GM18873 (cell line): ENCODE data around the gene TOX3.

Experiments used
- ATAC-seq: cut with Tn5 transposase; IDR thresholded peaks from one replicate; pipeline ENCODE4 v1.9.1; 2021; ENCODE audit warnings: mild to moderate bottlenecking, moderate library complexity, moderate number of reproducible peaks; ENCODE audit not compliant: unreplicated experiment, low FRiP score

The TOX3 gene

DNA sequence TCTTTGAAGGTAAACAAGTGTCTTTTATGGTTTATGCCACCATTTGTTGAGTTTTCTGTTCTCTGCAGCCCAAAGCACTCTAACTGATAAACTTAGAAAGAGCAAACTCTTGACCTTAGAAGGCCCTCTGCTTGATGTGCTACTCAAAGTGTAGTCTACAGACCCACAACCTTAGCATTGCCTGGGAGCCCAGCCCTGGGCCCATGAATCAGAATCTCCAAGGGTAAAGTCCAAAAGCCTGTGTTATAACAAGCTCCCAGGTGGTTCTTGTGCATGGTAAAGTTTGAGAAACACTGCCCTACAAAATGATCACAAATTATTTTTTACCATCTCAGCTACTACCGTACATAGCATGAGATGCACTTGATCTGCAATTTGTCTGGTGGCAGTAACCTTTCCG is 6.0 kb downstream of the TOX3 start:
- ATAC-seq = no peak

DNA sequence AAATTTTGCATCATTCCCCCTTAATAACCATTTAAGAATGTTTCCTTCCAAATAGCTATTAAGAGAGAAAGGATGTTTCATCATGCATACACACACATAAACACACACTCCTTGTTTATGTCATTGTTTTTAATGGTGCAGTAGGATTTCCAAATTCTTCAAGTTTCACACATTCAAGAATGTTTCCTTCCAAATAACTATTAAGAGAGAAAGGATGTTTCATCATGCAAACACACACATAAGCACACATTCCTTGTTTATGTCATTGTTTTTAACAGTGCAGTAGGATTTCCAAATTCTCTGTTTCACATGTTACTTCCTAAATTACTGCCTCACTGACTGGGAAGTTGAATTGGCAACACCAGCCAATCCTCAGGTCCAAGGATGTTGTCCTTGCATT is 7.8 kb downstream of the TOX3 start:
- no peak for ATAC-seq

DNA sequence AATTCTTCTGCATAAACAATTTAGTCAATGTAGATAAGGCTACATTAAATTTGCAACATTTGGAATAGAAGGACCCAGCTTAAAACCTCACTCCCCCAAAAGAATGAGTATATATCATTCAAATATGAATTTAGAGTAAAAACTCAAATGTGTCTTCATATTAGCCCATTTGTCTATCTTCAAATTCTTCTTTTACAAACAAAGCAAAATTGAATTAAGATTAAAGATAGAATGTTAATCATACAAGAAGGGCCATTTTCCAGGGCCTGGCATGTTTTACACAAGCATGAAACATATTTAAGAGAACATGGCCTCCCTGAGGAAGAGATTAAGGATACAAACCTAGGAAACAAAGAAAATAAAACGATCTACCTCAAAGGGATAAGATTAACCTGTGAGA is 8.4 kb downstream of the TOX3 start:
- ATAC-seq = no peak

DNA sequence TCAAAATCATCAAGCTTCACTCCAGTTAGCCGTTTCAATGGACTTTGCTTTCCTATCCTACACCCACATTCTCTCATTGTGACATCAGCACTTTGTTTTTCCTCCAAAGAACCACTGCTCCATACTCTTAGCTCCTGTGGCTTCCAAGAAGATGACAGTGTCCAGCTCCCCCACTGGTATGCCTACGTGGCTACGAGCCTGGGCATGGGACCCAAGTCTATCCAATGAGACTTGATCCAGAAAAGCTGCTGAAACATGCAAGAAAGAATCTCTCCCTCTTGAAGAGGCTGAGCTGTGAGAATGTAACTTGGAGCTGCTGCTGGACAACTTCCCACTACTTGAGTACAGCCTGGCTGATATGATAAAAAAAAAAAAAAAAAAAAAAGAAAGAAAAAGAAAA is 9.4 kb downstream of the TOX3 start:
- no peak for ATAC-seq

DNA sequence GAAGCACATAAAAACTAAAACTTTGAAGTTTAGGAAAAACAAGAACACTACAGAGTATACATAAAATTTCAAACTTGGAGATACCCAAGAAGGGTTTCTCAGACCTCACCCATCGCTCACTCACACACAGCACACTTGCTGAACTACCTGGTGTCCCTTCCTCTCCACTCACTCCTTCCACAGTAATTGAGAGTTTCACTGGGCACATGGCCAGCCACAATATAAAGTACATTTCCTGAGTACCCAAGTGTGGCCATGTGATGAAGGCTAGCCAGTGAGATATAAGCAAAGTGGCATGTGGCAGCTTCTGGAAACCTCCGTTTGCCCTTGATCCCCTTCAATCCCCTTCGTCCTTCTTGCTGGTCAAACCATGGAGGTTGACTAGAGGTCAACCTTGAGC is 11.9 kb downstream of the TOX3 start:
- no peak for ATAC-seq

DNA sequence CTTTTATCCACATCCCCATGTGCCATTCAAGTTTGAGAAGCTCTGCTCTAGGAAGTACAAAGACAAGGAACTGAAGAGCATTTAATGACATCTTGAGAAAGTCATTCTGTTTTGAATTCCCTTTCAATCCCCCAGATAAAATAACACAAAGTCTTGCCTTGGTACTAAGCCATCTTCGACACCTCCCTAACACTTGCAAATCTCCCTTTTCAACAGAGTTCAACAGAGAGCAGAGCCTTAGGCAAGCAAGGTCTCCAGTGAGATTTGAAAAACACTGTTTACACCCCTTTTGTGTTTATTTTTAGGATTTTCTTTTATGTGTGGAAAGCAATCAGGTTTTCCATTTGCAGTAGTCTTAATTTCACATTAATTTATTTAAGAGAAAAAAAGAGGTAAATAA is 13.6 kb downstream of the TOX3 start:
- ATAC-seq = no peak

DNA sequence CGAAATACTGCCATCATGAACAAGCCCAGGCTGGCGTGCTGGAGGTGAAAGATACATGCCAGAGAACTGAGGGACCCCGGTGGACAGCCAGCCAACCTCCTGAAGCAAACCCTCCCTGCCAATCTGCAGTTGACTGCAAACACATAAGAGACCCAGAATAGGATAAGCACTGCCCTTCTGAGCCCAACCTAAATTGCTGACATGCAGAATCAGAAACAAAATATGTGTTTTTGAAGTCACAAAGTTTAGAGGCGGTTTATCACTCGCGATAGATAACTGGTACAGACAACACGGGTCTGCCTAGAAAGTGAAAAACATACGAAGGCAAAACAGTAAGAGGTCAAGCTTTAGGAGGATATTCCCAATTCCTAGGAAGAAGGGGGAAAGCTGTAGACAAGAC is 14.6 kb downstream of the TOX3 start:
- ATAC-seq = no peak

DNA sequence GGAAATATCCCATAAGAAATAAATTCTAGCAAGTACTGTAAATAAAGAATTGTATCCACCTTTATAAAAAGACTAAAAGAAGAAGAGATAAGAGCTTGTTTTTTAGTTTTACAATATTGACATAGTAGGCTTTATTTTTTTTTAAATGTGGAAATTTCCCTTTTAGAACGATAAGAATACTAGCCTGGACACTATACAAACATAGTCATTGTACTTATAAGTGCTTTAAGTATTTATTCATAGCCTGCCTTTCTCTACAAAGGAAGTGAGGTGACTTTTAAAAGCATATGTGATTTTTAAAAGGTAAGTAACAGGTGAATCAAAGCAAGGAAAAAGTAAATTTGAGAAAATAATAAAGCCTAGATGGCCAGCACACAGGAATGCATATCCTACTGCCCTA is 17.7 kb downstream of the TOX3 start:
- ATAC-seq = no peak

DNA sequence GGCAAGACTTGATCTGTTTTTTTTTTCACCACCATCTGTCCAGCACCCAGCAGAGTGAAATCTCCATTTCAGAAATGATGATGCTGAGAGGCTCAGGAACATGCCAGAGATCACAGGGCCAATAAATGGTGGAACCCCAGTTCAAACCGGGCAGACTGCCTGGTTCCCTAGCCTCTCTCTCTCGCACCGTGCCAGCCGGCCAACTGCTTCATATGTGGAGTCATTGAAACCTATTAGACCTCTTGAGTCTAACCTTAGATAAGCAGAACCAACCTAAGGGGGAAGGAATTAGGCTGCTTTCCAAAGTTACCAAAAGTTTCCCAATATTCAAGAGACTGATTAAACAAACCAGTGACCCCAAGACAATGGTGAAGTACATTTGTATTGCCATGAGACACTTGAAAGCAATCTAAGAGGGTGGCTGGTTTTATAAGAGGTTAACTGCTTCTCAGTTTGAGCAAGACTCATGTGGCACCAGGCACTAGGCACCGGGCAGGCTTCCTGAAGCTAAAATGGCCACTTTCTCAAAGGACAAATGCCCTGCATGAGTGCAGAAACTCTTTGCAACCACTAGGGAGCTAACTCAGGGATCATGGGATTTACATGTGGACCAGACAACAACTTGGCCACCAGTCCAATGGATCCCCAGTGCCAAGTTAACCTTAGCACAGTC is 18.4 kb downstream of the TOX3 start:
- ATAC-seq = no peak

DNA sequence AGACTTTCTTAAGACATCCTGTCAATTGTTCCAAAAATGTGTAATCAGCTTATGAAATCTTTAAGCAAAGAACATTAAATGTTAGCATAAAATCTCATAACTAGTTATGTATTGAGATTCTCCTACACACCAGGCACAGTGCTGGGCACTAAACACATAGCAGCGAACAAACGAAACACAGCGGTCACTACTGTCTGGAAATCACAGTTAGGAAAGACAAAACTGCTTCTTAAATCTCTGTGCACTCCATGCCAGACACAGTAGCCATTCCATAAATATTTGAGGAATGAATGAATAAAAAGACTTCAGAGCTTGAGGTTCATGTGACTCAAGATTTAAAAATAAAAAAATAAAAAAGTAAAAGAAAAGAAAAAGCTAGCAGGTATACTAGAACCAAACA is 20.1 kb downstream of the TOX3 start:
- ATAC-seq = no peak

DNA sequence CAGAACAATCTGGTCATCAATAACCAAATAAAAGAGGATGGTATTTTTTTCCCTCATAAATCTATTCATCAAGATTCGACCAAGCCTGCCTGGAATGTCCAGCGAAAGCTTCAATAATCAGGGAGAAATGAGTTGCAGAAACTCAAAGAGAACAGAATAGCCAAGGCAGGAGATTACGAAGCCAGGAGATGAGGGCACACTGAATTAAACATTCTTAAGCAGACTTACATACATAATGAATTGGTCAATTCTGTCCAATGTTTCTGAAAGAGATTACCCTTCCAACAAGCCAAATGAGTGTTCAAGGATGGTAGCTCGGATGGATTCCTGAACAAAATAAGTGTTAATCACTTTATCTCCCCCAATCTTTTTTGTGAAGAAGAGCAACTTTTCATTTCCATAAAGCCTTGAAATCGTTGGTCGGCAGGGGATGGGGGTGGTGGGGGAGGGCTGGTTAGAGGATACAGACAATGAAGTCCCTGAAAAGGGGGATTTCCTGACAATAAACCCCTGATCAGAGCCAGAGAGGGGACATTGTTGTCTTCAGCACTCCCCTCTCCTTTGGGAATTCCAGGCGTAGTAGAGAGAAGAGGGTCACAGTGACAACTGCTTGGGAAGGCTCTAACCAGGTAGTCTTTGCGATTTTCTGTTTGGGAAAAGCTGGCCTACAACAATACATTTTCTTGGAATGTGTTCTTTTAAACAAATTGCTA is 20.7 kb downstream of the TOX3 start:
- no peak for ATAC-seq

DNA sequence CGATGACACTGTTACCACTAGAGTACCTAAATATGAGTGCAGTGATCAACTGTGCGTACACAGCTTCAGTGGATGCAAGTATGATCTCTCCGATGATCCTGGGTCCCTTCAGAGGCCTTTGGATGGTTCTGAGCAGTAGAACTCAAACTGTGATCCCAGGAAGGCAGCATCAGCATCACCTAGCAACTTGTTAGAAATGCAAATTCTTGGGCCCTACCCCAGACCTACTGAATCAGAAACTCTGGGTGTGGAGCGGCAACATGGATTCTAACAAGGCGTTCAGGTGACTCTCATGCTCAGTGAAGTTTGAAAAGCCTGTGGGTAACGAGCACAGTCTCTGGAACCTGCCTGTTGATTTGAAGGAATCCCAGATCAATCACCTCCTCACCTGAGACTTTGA is 25.4 kb downstream of the TOX3 start:
- ATAC-seq = no peak

DNA sequence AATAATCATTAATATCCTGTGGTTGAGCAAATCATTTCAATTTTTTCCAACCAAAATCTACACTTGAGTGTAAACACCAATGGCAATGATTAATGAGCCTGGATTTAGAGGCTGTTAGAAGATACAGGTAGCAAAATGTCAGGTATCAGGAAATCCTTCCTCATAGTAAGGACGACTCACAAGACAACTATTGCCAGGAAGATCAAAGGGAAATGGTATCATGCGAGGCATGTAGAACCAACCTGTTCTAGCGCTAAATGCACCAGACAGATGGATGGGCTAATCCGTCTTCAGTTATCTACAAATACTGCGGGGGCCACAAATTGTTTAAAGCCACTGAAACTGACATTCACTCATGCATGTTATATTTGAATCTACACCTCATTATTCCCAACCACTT is 28.1 kb downstream of the TOX3 start:
- ATAC-seq = no peak

DNA sequence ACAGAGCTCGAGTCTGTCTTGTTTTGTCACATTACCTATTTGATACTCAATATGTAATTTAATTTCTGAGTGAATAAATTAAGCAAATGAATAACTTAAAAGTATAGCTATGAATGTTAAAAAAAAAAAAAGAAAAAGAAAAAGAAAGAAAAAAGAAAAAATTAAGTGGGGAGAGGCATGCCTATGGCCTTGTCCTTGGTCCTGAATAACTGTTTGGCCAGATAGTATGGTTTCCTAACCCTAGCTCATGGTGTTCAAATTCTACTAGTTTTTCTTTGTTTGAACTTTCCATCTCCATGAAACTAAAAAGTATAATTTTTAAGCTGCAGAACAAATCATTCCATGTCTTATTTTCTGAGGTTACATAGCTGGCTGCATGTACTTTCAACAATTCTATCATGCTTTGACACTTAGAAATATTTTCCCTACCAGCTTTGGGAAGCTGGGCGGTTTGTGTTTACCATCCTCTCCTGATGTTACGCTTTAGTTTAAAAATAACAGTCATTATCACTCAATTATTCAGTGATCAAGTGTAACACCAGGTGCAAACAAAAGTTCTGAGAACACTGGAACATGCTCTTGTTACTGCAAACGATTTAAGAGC is 31.8 kb downstream of the TOX3 start:
- no peak for ATAC-seq

DNA sequence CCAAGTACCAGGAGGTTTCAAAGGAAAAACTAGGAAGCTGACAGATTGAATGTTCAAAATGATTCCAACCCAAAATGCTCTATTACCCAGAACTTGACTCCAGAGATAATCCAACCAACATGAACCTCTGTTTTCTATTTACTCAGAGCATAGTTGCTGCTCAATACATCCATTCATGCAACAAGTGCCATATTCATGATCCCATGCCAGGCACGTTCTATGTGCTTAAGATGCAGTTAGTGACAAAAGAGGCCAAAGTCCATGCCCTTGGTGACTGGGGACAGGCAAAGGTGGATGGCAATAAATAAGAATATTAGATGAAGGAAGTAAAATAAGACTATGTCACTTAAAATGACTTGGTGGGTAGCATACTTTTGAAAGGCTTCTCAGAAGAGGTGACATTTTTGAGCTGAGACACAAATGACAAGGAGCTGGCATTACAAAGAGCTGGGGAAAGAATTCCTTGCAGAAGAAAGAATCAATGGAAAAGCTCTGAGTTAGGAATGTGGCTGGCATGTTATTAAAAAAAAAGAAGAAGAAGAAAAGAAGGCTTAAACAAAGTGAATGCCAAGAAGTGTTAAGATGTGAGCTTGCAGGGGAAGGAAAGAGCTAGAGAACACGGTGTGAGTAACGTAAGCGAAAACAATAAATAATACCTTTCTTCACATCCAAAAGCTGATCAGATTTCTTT is 34.5 kb downstream of the TOX3 start:
- ATAC-seq = no peak

DNA sequence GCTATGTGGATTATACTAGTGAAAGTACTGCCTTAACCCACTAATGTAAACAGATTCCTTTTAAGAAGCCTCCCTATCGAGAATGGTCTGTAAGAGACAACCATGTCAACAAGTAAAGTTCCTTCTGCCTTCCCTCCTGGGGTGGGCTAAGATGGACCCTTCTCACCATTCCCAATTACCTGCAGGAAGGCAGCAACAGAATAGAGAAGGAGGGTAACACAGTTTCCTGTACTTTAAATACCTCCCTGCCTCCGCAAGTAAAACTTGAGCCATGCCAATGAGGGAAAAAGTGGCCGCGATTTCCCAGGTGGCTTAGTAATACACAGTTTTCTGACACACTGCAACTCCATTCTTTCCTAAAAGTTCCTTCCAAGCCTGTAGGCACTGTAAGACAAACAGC is 45.2 kb downstream of the TOX3 start:
- ATAC-seq = no peak

DNA sequence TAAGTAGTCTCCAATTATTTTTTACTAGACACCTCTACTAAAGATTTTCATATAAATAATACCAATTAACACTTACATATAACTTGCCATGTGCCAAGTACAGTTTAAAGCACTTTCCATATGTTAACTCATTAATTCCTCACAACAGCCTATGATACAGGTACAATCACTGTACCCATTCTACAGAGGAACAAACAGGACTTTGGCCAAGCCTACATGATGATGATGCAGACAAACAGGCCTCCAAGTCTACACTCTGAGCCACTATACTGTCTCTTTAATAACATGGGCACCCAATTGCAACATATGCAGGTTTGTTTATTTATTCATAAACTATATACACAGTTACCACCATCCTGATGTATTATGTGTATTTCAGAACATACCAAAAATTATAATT is 46.0 kb downstream of the TOX3 start:
- no peak for ATAC-seq

DNA sequence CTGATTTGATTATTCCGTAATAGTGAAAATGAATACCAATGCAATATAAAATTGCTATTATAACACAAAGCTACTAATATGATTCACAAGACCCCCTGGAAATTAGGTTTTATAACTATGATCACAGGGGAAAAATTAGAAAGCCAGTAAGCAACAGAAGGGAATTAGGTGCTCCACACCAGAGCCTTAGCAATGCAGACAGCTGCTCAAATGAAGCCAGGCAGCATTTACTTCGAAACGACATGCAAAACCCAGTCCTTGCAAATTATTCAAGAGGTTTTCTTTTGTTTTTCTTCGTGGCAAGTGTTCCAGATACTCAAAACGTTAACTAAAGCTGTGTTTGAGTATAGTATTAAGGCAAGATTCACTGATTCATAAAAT is 47.9 kb downstream of the TOX3 start:
- no peak for ATAC-seq

DNA sequence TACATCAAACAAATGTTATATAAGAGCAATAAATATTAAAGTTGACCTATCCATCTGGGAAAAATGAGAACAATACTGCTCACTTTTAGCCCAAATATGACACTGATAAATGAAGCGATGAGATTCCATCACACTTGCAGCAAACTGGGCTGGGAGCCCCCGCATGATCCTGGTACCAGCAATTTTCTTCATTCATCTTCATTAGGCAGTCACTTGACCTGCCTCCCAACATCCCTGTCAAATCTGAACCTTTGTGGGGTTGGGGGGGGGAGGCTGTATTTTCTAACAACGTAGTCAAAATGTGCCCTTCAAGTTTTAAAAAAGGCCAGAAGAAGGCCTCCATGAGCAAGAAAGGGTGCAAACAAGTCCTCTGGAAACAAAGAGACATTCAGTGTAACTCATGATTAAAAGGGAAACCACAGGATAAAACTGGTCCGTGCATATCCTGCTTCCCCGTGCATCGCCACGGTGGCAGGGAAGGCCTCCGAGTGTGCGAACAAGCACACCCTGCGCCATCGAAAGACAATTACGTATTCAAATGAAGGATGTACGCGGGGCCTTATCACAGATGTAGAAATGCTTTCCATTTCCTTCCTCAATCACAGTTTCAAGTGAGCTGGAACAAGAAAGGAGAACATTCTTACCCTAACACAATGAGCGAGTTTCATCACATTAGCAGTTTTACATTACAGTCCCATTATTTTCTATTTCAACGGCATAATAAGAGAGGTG is 48.4 kb downstream of the TOX3 start:
- no peak for ATAC-seq

DNA sequence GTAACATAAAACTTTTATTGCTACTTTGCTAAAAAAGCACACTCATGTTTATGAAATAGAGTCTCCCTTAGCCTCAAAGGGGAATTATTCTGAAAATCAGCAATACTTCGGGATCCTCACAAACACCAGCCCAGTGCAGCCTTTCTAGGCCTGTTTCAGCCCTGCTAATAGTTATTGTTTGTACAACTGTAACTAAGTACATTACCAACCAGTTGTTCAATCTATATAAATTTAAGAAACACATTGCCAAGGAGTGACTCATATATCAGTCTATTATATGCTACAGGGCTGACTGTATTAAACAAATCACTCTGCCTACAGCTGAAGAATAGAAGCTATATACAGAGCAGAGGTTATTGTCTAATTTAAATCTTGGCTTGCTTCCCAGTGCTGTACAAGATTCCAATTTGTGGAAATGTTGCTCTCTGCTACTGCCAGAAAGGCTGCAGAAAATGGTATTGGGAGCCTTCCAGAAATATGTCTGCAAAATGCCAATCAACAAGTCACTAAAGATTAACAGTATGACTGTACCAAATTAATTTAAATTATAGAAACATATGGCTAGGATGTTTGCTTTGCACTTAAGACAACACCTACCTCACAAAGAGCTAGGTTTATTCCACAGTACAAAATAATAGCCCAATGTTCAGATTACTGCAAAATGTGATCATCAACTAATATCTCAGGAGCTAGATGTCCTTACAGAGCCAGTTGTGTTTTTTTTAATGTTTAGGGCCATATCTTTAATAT is 49.7 kb downstream of the TOX3 start:
- ATAC-seq = no peak
